Adrenal gland (tissue), 5 donors: Measurements from ENCODE around the gene TMEM98.

ENCODE experiments used
- CTCF ChIP-seq, 6 experiments: fragments of 450-650 bp in 4 of 6; fragments of 200-600 bp in 2 of 6; sonication (generic) in 1 of 6; IDR thresholded peaks; 1 replicate in 5 of 6; 2 replicates in 1 of 6; pipeline versions ENCODE4 v1.5.1 to v1.8.0; 2016 to 2021; ENCODE audit warnings: antibody characterized with exemption in 6 of 6, mild to moderate bottlenecking in 2 of 6, moderate library complexity in 1 of 6
- POLR2A ChIP-seq, 2 donors: fragments of 450-650 bp; IDR thresholded peaks; one replicate each; pipeline ENCODE4 v1.6.1; 2017; ENCODE audit warnings: antibody characterized with exemption in 2 of 2, mild to moderate bottlenecking in 2 of 2, moderate library complexity in 1 of 2
- donor health status: DM: no; HTN: no; CAD: no.

- no peak for TF ChIP-seq CTCF (IDR thresholded peaks at IDR 0.05)
- TF ChIP-seq POLR2A (IDR thresholded peaks at IDR 0.05): no peak
Observed at GRCh38 chr17:32953045-32953444, 25.1 kb downstream of the TMEM98 start.
